OCI-LY1 (cell line): ENCODE data around the gene DTX3.

Source experiments
- CTCF ChIP-seq: fragments of 200-600 bp; sonication (generic), shearing (Covaris generic); IDR thresholded peaks from 2 replicates; pipeline ENCODE4 v1.5.1; 2017; ENCODE audit warnings: mild to moderate bottlenecking, antibody characterized with exemption, low read length, moderate library complexity, mixed read lengths
- EZH2 ChIP-seq: fragments of 200-600 bp; sonication (generic), shearing (Covaris generic); IDR thresholded peaks from 2 replicates; pipeline ENCODE4 v1.8.0; 2017; ENCODE audit warnings: borderline replicate concordance, mixed run types, mild to moderate bottlenecking, antibody characterized with exemption, low read length, moderate library complexity, mixed read lengths

- no peak for TF ChIP-seq CTCF
- TF ChIP-seq EZH2, result no peak
Observed at GRCh38 chr12:57574795-57575194, 29.8 kb upstream of the DTX3 start.
